ENCODE data around the gene SEC23IP.
"Not testable (repeated sequence)": the region's sequence is repeated elsewhere in the genome, so short reads cannot be mapped to it uniquely, and the experiment has no call there.

The SEC23IP gene

DNA sequence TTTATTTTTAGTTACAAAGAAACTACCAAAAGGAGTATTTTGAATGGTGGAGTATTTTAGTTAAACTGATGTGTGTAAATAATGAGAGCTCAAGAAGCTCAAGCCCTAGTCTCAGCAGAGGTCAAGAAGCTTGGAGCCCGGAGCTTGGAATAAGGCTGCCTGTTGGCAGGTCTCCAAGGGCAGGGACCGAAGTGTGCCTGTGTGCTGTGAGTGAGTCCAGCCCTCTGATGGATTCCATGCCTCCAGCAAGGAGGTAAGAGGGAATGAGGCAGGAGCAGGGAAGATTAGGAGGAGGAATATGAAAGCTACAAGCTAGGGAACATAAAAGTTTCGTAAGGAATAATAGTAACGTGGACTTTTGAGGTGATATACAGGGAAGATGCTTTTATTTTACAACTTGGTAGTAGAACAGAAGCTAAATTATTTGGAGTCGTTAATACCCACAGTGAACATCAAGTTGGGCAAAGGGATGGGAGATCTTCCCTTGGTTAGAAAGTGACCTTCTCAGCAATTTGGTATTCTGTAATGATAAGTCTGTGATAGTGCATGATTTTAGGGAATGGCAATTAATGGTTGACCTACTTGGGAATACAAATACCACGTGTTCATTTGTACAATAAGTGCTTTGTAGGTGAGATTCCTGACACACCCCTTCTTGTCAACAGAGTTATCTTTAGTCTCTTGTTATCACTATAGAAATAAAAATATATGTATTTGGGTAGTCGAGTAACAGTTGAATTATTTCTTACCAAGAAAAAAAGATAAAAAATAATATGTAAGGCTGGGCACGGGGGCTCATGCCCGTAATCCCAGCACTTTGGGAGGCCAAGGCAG lies 4.6 kb downstream of the SEC23IP start:
- H3K27ac Mint-ChIP-seq = peak overlapping the region; percentile 41
- no peaks in the 10 kb centered on the region for H3K9me3 Mint-ChIP-seq (ENCODE audit: low read depth)
- H3K4me1 Mint-ChIP-seq (ENCODE audit: low read depth) = peaks cover 62% of the 10 kb centered on the region
- no peaks in the 10 kb centered on the region for H3K27me3 Mint-ChIP-seq
- H3K36me3 Mint-ChIP-seq = no peaks in the 10 kb centered on the region
- peak overlapping the region; percentile 5 for H3K4me3 Mint-ChIP-seq

- H3K9me3 Mint-ChIP-seq (ENCODE audit: low read depth) = no peaks in the 10 kb centered on the region
- H3K27me3 Mint-ChIP-seq = no peaks in the 10 kb centered on the region
- H3K27ac Mint-ChIP-seq = peak overlapping the region; percentile 7
- H3K4me1 Mint-ChIP-seq (ENCODE audit: low read depth) = peaks cover 60% of the 10 kb centered on the region
- H3K4me3 Mint-ChIP-seq = peak overlapping the region; percentile 14
- no peaks in the 10 kb centered on the region for H3K36me3 Mint-ChIP-seq
These were observed 6.0 kb downstream of the SEC23IP start for GRCh38 chr10:119898577-119898976.

DNA sequence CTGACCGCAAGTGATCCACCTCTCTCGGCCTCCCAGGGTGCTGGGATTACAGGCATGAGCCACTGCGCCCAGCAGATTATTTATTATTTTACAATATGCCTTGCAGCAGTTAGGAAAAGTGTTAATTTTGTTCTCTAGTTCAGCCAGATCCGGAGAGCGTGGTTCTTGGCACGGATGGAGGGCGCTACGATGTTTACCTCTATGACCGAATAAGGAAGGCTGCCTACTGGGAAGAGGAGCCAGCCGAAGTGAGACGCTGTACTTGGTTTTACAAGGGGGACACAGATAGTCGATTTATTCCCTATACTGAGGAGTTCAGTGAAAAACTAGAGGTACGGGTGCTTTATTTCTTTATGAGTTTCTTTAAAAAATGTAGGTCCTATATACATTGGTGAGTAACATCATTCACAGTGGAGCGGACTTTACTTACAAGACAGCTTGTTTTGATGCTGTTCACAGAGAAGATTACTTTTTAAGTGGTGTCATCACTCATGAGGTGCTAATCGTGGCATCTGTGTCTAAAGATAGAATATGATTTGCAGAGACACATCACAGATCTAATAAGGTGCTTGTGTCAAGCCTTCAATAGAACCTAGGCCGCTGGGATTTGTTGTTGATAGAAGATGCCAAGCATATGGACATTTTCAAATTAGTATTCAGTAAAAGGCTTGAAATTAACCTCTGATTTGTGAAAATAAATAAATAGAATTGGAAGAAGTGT lies 11.6 kb downstream of the SEC23IP start:
- no peaks in the 10 kb centered on the region for H3K9me3 Mint-ChIP-seq (ENCODE audit: low read depth)
- no peaks in the 10 kb centered on the region for H3K27me3 Mint-ChIP-seq
- no peak overlapping the region for H3K4me3 Mint-ChIP-seq
- H3K36me3 Mint-ChIP-seq = peaks cover 2% of the 10 kb centered on the region
- H3K4me1 Mint-ChIP-seq (ENCODE audit: low read depth) = peaks cover 12% of the 10 kb centered on the region
- no peak overlapping the region for H3K27ac Mint-ChIP-seq

- not testable (repeated sequence) for H3K9me3 Mint-ChIP-seq (ENCODE audit: low read depth); H3K27ac Mint-ChIP-seq; H3K4me3 Mint-ChIP-seq; H3K4me1 Mint-ChIP-seq (ENCODE audit: low read depth); H3K36me3 Mint-ChIP-seq; H3K27me3 Mint-ChIP-seq
These were observed 15.2 kb downstream of the SEC23IP start for GRCh38 chr10:119907695-119908094.

DNA sequence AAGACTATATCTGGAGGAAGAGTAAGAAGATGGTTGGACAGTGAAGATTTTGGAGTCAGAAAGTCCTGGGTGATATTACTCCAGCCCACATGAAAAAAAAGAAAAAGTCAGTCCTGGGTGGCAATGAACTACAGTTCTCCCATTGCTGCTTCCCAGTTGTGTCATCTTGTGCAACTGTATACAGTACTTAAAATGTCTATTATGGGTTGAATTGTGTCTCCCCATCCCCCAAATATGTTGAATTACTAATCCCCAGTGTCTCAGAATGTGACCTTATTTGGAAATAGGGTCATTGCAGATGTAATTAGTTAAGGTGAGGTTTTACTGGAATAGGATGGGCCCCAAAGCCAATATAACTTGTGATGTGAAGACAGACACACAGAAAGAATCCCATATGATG lies 15.6 kb downstream of the SEC23IP start:
- H3K36me3 Mint-ChIP-seq = peaks cover 11% of the 10 kb centered on the region

DNA sequence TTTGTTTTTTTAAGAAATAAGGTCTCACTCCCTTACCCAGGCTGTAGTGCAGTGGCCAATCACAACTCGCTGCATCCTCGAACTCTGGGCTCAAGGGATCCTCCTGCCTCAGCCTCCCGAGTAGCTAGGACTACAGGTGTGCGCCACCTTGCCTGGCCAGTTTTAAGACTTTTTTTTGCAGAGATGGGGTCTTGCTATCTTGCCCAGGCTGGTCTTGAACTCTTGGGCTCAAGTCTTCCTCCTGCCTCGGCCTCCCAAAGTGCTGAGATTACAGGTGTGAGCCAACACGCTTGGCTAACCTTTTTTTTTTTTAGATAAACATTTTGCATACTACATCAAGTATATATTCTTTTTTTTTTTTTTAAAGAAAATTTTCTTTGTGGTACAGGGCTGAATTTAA lies 18.2 kb downstream of the SEC23IP start:
- H3K27ac Mint-ChIP-seq = no peak overlapping the region
- H3K36me3 Mint-ChIP-seq = peaks cover 14% of the 10 kb centered on the region
- H3K9me3 Mint-ChIP-seq (ENCODE audit: low read depth) = no peaks in the 10 kb centered on the region
- no peak overlapping the region for H3K4me3 Mint-ChIP-seq
- no peaks in the 10 kb centered on the region for H3K27me3 Mint-ChIP-seq
- H3K4me1 Mint-ChIP-seq (ENCODE audit: low read depth) = peaks cover 2% of the 10 kb centered on the region

More for the DNA sequence above, 15.6 kb downstream of the SEC23IP start:
- H3K27me3 Mint-ChIP-seq = no peaks in the 10 kb centered on the region
- H3K27ac Mint-ChIP-seq = no peak overlapping the region
- no peak overlapping the region for H3K4me3 Mint-ChIP-seq
- H3K4me1 Mint-ChIP-seq (ENCODE audit: low read depth) = peaks cover 2% of the 10 kb centered on the region
- no peaks in the 10 kb centered on the region for H3K9me3 Mint-ChIP-seq (ENCODE audit: low read depth)

- Mint-ChIP-seq H3K27ac (no peak overlapping the region), H3K9me3 (ENCODE audit: low read depth) (no peaks in the 10 kb centered on the region), H3K27me3 (no peaks in the 10 kb centered on the region), H3K4me3 (no peak overlapping the region), H3K36me3 (peaks cover 14% of the 10 kb centered on the region), H3K4me1 (ENCODE audit: low read depth) (peaks cover 3% of the 10 kb centered on the region)
These were observed 25.2 kb downstream of the SEC23IP start for GRCh38 chr10:119917777-119918176.

DNA sequence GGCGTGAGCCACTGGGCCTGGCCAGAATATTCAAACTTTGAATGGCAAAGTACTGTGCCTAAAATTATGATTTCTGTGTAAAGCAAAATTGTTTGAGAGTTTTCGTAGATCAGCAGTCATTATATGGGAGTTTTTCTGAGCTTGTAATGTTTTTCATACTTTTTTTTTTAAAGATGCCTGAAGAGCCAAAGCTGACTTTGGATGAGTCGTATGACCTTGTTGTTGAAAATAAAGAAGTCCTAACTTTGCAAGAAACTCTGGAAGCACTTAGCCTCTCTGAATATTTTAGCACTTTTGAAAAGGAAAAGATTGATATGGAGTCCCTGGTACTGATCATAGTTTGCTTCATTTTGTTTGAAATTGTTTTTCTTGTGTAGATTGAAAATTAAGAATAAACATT lies 26.7 kb downstream of the SEC23IP start:
- Mint-ChIP-seq H3K27me3 (no peaks in the 10 kb centered on the region), H3K4me3 (no peak overlapping the region), H3K27ac (no peak overlapping the region), H3K36me3 (peaks cover 10% of the 10 kb centered on the region), H3K9me3 (ENCODE audit: low read depth) (no peaks in the 10 kb centered on the region), H3K4me1 (ENCODE audit: low read depth) (peaks cover 3% of the 10 kb centered on the region)

GRCh38 chr10:119919826-119920225 lies 27.3 kb downstream of the SEC23IP start:
- Mint-ChIP-seq H3K9me3 (ENCODE audit: low read depth) (no peaks in the 10 kb centered on the region), H3K36me3 (peaks cover 9% of the 10 kb centered on the region), H3K4me3 (no peak overlapping the region), H3K27me3 (no peaks in the 10 kb centered on the region), H3K27ac (no peak overlapping the region), H3K4me1 (ENCODE audit: low read depth) (peaks cover 3% of the 10 kb centered on the region)

DNA sequence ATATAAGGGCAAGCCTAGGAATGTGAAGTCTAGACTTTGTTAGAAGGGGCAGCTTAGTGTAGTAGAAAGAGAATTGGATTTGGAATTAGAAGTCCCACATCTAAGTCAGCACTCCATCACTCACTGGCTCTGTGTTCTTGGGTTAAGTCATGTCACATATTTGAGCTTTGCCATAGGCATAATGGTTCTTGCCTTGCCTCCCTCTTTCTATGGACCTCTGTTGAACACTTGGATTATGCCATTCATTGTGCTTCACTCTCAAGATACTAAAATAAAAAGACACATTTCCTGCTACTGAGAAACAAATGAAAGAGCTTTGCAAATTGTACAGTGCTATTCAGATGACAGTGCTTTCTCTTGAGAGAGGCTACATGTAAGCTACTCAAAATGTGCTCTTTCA lies 35.9 kb downstream of the SEC23IP start:
- Mint-ChIP-seq H3K9me3 (ENCODE audit: low read depth) (no peaks in the 10 kb centered on the region), H3K36me3 (peaks cover 7% of the 10 kb centered on the region), H3K4me3 (no peak overlapping the region), H3K27me3 (no peaks in the 10 kb centered on the region), H3K27ac (no peak overlapping the region), H3K4me1 (ENCODE audit: low read depth) (peaks cover 10% of the 10 kb centered on the region)

DNA sequence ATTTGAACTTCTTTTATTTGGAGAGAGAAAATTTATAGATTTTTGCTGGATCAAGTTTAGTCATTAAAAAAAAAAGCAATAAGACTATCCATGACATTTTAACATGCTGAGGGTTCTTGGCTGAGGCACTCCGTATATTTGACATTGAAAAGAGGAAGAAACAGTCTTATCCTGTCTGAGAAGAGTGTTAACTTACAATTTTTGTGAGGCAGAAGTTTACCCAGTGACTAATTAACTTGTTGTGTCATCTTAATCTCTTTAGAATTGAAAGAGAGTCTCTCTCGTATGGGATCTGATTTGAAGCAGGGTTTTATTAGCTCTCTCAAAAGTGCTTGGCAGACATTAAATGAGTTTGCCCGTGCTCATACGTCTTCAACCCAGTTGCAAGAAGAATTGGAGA lies 39.3 kb downstream of the SEC23IP start:
- Mint-ChIP-seq H3K9me3 (ENCODE audit: low read depth) (no peaks in the 10 kb centered on the region), H3K4me1 (ENCODE audit: low read depth) (peaks cover 10% of the 10 kb centered on the region), H3K4me3 (no peak overlapping the region), H3K27ac (no peak overlapping the region), H3K27me3 (no peaks in the 10 kb centered on the region), H3K36me3 (peaks cover 12% of the 10 kb centered on the region)

DNA sequence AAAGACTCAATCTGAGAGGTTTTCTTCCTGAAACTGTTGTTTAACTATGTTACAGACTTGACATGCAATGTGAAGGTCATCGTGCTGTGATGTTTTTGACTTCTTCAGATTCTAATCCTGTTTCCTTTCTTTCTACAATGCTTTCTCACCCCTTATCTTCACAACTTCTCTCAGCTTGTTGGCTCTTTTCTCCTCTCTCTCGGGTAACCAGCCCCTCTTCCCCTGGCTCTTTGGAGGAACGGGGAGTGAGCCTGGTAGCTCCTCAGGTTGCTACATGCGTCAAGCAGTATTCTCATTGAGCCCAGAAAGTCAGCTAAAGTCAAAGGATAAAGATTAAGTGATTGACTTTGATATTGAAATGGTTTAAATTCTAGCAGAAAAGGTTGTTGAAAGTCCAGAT lies 40.1 kb downstream of the SEC23IP start:
- Mint-ChIP-seq H3K4me1 (ENCODE audit: low read depth) (peaks cover 10% of the 10 kb centered on the region), H3K4me3 (no peak overlapping the region), H3K9me3 (ENCODE audit: low read depth) (no peaks in the 10 kb centered on the region), H3K36me3 (peaks cover 12% of the 10 kb centered on the region), H3K27me3 (no peaks in the 10 kb centered on the region), H3K27ac (no peak overlapping the region)

DNA sequence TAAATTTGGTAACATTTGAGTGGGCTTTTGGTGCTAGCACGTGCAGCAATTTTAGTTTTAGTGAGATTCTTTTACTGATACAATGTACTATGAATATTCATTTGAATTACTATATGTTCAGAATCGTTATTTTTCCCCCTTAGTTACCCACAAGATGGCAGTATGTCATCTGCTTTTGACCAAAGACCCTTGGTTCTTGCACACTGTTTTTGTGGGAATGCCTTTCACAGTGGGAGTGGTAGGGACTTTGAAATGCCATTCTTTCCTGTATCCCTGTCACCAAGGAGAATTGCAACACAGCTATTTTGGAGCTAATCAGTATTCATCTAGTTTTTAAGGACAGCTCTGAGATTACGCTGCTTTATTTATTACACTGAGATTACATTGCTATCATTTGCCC lies 40.6 kb downstream of the SEC23IP start:
- no peak overlapping the region for H3K4me3 Mint-ChIP-seq
- H3K4me1 Mint-ChIP-seq (ENCODE audit: low read depth) = peaks cover 10% of the 10 kb centered on the region
- no peak overlapping the region for H3K27ac Mint-ChIP-seq
- H3K9me3 Mint-ChIP-seq (ENCODE audit: low read depth) = no peaks in the 10 kb centered on the region
- H3K36me3 Mint-ChIP-seq = peaks cover 12% of the 10 kb centered on the region
- no peaks in the 10 kb centered on the region for H3K27me3 Mint-ChIP-seq

DNA sequence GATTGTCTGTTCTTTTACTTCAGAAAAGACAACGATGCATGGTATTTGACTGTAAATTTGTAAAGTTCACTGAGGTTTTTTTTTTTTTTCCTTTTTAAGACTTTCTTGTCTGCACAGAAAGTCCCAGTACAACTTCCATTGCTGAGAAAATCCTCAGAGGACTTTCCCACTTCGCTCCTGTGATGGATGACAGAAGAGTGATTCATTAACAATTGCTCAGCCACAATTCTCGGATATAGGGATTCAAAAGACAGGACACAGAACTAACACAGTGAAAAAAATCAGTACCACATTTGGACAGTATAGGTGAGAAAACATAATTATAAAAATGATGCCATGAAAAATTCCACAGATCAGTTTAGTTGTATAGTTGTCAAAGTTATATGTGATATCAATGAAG lies 48.0 kb downstream of the SEC23IP start:
- H3K4me1 Mint-ChIP-seq (ENCODE audit: low read depth) = no peaks in the 10 kb centered on the region
- peaks cover 26% of the 10 kb centered on the region for H3K36me3 Mint-ChIP-seq
- H3K27me3 Mint-ChIP-seq = no peaks in the 10 kb centered on the region
- no peak overlapping the region for H3K27ac Mint-ChIP-seq
- H3K9me3 Mint-ChIP-seq (ENCODE audit: low read depth) = no peaks in the 10 kb centered on the region
- H3K4me3 Mint-ChIP-seq = no peak overlapping the region

DNA sequence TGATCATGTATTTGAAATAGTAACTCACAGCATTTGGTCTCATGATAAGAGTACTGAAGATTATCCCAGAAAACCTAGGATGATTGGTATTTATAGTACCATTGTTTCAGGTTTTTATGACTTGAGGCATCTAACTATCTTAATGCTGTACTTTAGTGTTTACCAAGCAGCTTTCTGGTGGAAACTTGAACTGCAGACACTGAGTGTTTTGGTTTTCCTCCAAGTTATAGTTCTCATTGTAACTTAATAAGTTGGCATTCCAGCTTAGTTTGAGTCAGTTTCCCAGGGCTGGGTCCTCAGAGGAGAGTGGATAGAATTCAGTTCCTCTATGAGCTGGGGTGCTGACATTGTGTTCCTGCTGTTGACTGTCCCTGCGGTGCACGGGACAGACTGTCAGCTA lies 50.4 kb downstream of the SEC23IP start:
- Mint-ChIP-seq H3K9me3 (ENCODE audit: low read depth) (no peaks in the 10 kb centered on the region), H3K4me3 (no peak overlapping the region), H3K36me3 (peaks cover 23% of the 10 kb centered on the region), H3K27ac (no peak overlapping the region), H3K27me3 (no peaks in the 10 kb centered on the region), H3K4me1 (ENCODE audit: low read depth) (no peaks in the 10 kb centered on the region)
